ENCODE measurements around the gene AGAP1. TPM values are rescaled to one million over a fixed set of nuclear protein-coding genes. Genes with fewer than 3 reads are reported as not detected.

The AGAP1 gene
- total RNA-seq, 3 donors from 2014 or later: 1.9 to 2.6 (median 2.1) TPM

GRCh38 chr2:235930701-235931100, 436.9 kb downstream of the AGAP1 start:
- ATAC-seq: no peak
- no peak overlapping the region for H3K4me3 Mint-ChIP-seq

GRCh38 chr2:235931676-235932075, 437.8 kb downstream of the AGAP1 start:
- H3K4me1 Mint-ChIP-seq (ENCODE audit: low read depth): no peaks in the 10 kb centered on the region
- H3K9me3 Mint-ChIP-seq: peaks cover 8% of the 10 kb centered on the region
- DNase-seq (no peak), ATAC-seq (no peak)
- no peak overlapping the region for H3K4me3 Mint-ChIP-seq
- H3K36me3 Mint-ChIP-seq (ENCODE audit: insufficient read depth): no peaks in the 10 kb centered on the region
- H3K27me3 Mint-ChIP-seq (ENCODE audit: low read depth): peaks cover 3% of the 10 kb centered on the region

More at GRCh38 chr2:235930701-235931100, 436.9 kb downstream of the AGAP1 start:
- no peaks in the 10 kb centered on the region for H3K4me1 Mint-ChIP-seq (ENCODE audit: low read depth)
- no peaks in the 10 kb centered on the region for H3K36me3 Mint-ChIP-seq (ENCODE audit: insufficient read depth)
- no peak for DNase-seq
- peaks cover 3% of the 10 kb centered on the region for H3K27me3 Mint-ChIP-seq (ENCODE audit: low read depth)
- no peaks in the 10 kb centered on the region for H3K9me3 Mint-ChIP-seq

- Mint-ChIP-seq H3K4me3 (no peak overlapping the region), H3K36me3 (ENCODE audit: insufficient read depth) (no peaks in the 10 kb centered on the region), H3K4me1 (ENCODE audit: low read depth) (no peaks in the 10 kb centered on the region), H3K27me3 (ENCODE audit: low read depth) (peaks cover 3% of the 10 kb centered on the region), H3K9me3 (peaks cover 10% of the 10 kb centered on the region)
- DNase-seq (no peak), ATAC-seq (no peak)
Observed at GRCh38 chr2:235934059-235934773, 440.4 kb downstream of the AGAP1 start.

GRCh38 chr2:235934774-235935484, 441.1 kb downstream of the AGAP1 start:
- peaks cover 9% of the 10 kb centered on the region for H3K27me3 Mint-ChIP-seq (ENCODE audit: low read depth)
- H3K9me3 Mint-ChIP-seq: peaks cover 10% of the 10 kb centered on the region
- DNase-seq (no peak), ATAC-seq (no peak)
- no peaks in the 10 kb centered on the region for H3K36me3 Mint-ChIP-seq (ENCODE audit: insufficient read depth)
- no peak overlapping the region for H3K4me3 Mint-ChIP-seq
- H3K4me1 Mint-ChIP-seq (ENCODE audit: low read depth): no peaks in the 10 kb centered on the region

GRCh38 chr2:235935773-235936172, 441.9 kb downstream of the AGAP1 start:
- ATAC-seq (no peak), DNase-seq (no peak)
- Mint-ChIP-seq H3K4me3 (no peak overlapping the region), H3K4me1 (ENCODE audit: low read depth) (no peaks in the 10 kb centered on the region), H3K9me3 (peaks cover 10% of the 10 kb centered on the region), H3K36me3 (ENCODE audit: insufficient read depth) (no peaks in the 10 kb centered on the region), H3K27me3 (ENCODE audit: low read depth) (peaks cover 9% of the 10 kb centered on the region)

GRCh38 chr2:235936493-235936892, 442.6 kb downstream of the AGAP1 start:
- no peak for DNase-seq
- Mint-ChIP-seq H3K9me3 (peaks cover 10% of the 10 kb centered on the region), H3K4me1 (ENCODE audit: low read depth) (no peaks in the 10 kb centered on the region), H3K4me3 (no peak overlapping the region), H3K27me3 (ENCODE audit: low read depth) (peaks cover 9% of the 10 kb centered on the region), H3K36me3 (ENCODE audit: insufficient read depth) (no peaks in the 10 kb centered on the region)
- ATAC-seq: no peak

- H3K27me3 Mint-ChIP-seq (ENCODE audit: low read depth): peaks cover 11% of the 10 kb centered on the region
- DNase-seq (no peak), ATAC-seq (no peak)
- H3K9me3 Mint-ChIP-seq: peaks cover 10% of the 10 kb centered on the region
- no peaks in the 10 kb centered on the region for H3K36me3 Mint-ChIP-seq (ENCODE audit: insufficient read depth)
- H3K4me3 Mint-ChIP-seq: no peak overlapping the region
- no peaks in the 10 kb centered on the region for H3K4me1 Mint-ChIP-seq (ENCODE audit: low read depth)
Observed at GRCh38 chr2:235937087-235937486, 443.2 kb downstream of the AGAP1 start.

- H3K4me3 Mint-ChIP-seq: no peak overlapping the region
- ATAC-seq (no peak), DNase-seq (no peak)
- H3K27me3 Mint-ChIP-seq (ENCODE audit: low read depth): peaks cover 11% of the 10 kb centered on the region
- H3K4me1 Mint-ChIP-seq (ENCODE audit: low read depth): no peaks in the 10 kb centered on the region
- peaks cover 10% of the 10 kb centered on the region for H3K9me3 Mint-ChIP-seq
- H3K36me3 Mint-ChIP-seq (ENCODE audit: insufficient read depth): no peaks in the 10 kb centered on the region
Observed at GRCh38 chr2:235937526-235937925, 443.7 kb downstream of the AGAP1 start.

GRCh38 chr2:235937936-235938335, 444.1 kb downstream of the AGAP1 start:
- Mint-ChIP-seq H3K9me3 (peaks cover 10% of the 10 kb centered on the region), H3K4me1 (ENCODE audit: low read depth) (no peaks in the 10 kb centered on the region), H3K36me3 (ENCODE audit: insufficient read depth) (no peaks in the 10 kb centered on the region), H3K27me3 (ENCODE audit: low read depth) (peaks cover 9% of the 10 kb centered on the region), H3K4me3 (no peak overlapping the region)
- DNase-seq (no peak), ATAC-seq (no peak)

GRCh38 chr2:235938611-235939010, 444.8 kb downstream of the AGAP1 start:
- Mint-ChIP-seq H3K4me3 (no peak overlapping the region), H3K4me1 (ENCODE audit: low read depth) (no peaks in the 10 kb centered on the region), H3K9me3 (peaks cover 10% of the 10 kb centered on the region), H3K36me3 (ENCODE audit: insufficient read depth) (no peaks in the 10 kb centered on the region), H3K27me3 (ENCODE audit: low read depth) (peaks cover 8% of the 10 kb centered on the region)
- ATAC-seq (no peak), DNase-seq (no peak)

GRCh38 chr2:235939471-235939870, 445.6 kb downstream of the AGAP1 start:
- Mint-ChIP-seq H3K9me3 (peaks cover 10% of the 10 kb centered on the region), H3K4me1 (ENCODE audit: low read depth) (no peaks in the 10 kb centered on the region), H3K36me3 (ENCODE audit: insufficient read depth) (no peaks in the 10 kb centered on the region), H3K4me3 (no peak overlapping the region), H3K27me3 (ENCODE audit: low read depth) (peaks cover 8% of the 10 kb centered on the region)
- no peak for DNase-seq
- no peak for ATAC-seq

GRCh38 chr2:235940330-235940729, 446.5 kb downstream of the AGAP1 start:
- H3K4me3 Mint-ChIP-seq: no peak overlapping the region
- H3K4me1 Mint-ChIP-seq (ENCODE audit: low read depth): no peaks in the 10 kb centered on the region
- H3K9me3 Mint-ChIP-seq: peaks cover 10% of the 10 kb centered on the region
- peaks cover 8% of the 10 kb centered on the region for H3K27me3 Mint-ChIP-seq (ENCODE audit: low read depth)
- H3K36me3 Mint-ChIP-seq (ENCODE audit: insufficient read depth): no peaks in the 10 kb centered on the region
- no peak for DNase-seq
- ATAC-seq: no peak

GRCh38 chr2:235944591-235944990, 450.7 kb downstream of the AGAP1 start:
- no peak for ATAC-seq
- peaks cover 12% of the 10 kb centered on the region for H3K27me3 Mint-ChIP-seq (ENCODE audit: low read depth)
- no peak for DNase-seq
- no peaks in the 10 kb centered on the region for H3K4me1 Mint-ChIP-seq (ENCODE audit: low read depth)
- no peaks in the 10 kb centered on the region for H3K9me3 Mint-ChIP-seq
- no peaks in the 10 kb centered on the region for H3K36me3 Mint-ChIP-seq (ENCODE audit: insufficient read depth)
- no peak overlapping the region for H3K4me3 Mint-ChIP-seq

GRCh38 chr2:235945608-235946140, 451.8 kb downstream of the AGAP1 start:
- H3K36me3 Mint-ChIP-seq (ENCODE audit: insufficient read depth): no peaks in the 10 kb centered on the region
- ATAC-seq (no peak), DNase-seq (no peak)
- peaks cover 2% of the 10 kb centered on the region for H3K4me1 Mint-ChIP-seq (ENCODE audit: low read depth)
- no peak overlapping the region for H3K4me3 Mint-ChIP-seq
- no peaks in the 10 kb centered on the region for H3K9me3 Mint-ChIP-seq
- H3K27me3 Mint-ChIP-seq (ENCODE audit: low read depth): peaks cover 13% of the 10 kb centered on the region

GRCh38 chr2:235946590-235946989, 452.7 kb downstream of the AGAP1 start:
- H3K4me3 Mint-ChIP-seq: no peak overlapping the region
- peaks cover 12% of the 10 kb centered on the region for H3K27me3 Mint-ChIP-seq (ENCODE audit: low read depth)
- ATAC-seq (no peak), DNase-seq (no peak)
- H3K9me3 Mint-ChIP-seq: no peaks in the 10 kb centered on the region
- H3K36me3 Mint-ChIP-seq (ENCODE audit: insufficient read depth): no peaks in the 10 kb centered on the region
- peaks cover 5% of the 10 kb centered on the region for H3K4me1 Mint-ChIP-seq (ENCODE audit: low read depth)
